OCI-LY3 (cell line): ENCODE results near the gene PIWIL1.

Experiments used
- H2AFZ ChIP-seq: fragments of 200-600, 300-600 bp; shearing (Covaris generic); 2 replicates; pipeline ENCODE4 v1.6.0; 2014; ENCODE audit warnings: antibody characterized with exemption, low read depth, low read length
- H3K27ac ChIP-seq: fragments of 200-600, 300-600 bp; sonication (generic); 2 replicates; pipeline ENCODE4 v1.5.1; 2014; ENCODE audit warnings: mild to moderate bottlenecking, low read length, moderate library complexity, mixed read lengths
- H3K27me3 ChIP-seq: fragments of 200-600, 300-600 bp; sonication (generic); 2 replicates; pipeline ENCODE4 v1.6.1; 2014; ENCODE audit warnings: low read depth, low read length, mixed read lengths
- H3K36me3 ChIP-seq: fragments of 200-600, 300-600 bp; sonication (generic); replicated peaks from 2 replicates; pipeline ENCODE3; 2014; ENCODE audit warnings: low read depth, low read length, mixed read lengths
- H3K4me1 ChIP-seq: fragments of 300-600, 200-600 bp; sonication (generic); 2 replicates; pipeline ENCODE4 v1.6.1; 2014; ENCODE audit warnings: low read length, mixed read lengths
- H3K4me2 ChIP-seq: fragments of 200-600, 300-600 bp; sonication (generic); 2 replicates; pipeline ENCODE4 v1.6.1; 2014; ENCODE audit warnings: low read length, mixed read lengths
- H3K4me3 ChIP-seq: fragments of 300-600, 200-600 bp; sonication (generic); 2 replicates; pipeline ENCODE4 v1.5.1; 2014; ENCODE audit warnings: antibody characterized with exemption, mild to moderate bottlenecking, low read length, moderate library complexity
- H3K79me2 ChIP-seq: fragments of 300-600, 200-600 bp; shearing (Covaris generic); 2 replicates; pipeline ENCODE4 v1.6.1; 2014; ENCODE audit warnings: mild to moderate bottlenecking, low read length, mixed read lengths
- H3K9ac ChIP-seq: fragments of 300-600, 200-600 bp; shearing (Covaris generic); 2 replicates; pipeline ENCODE4 v1.6.0; 2014; ENCODE audit warnings: mild to moderate bottlenecking, low read length, moderate library complexity
- H3K9me3 ChIP-seq: fragments of 200-600, 300-600 bp; shearing (Covaris generic); 2 replicates; pipeline ENCODE4 v1.6.1; 2014; ENCODE audit warnings: low read length, mixed read lengths; ENCODE audit not compliant: insufficient read depth
- H4K20me1 ChIP-seq: fragments of 200-600, 300-600 bp; sonication (generic); 2 replicates; pipeline ENCODE4 v1.6.1; 2016; ENCODE audit warnings: low read length, mixed read lengths; ENCODE audit not compliant: insufficient read depth
- EZH2phosphoT487 ChIP-seq: fragments of 200-600 bp; shearing (Covaris generic); IDR thresholded peaks from 2 replicates; pipeline ENCODE4 v1.6.1; 2018; ENCODE audit warnings: antibody characterized with exemption, mixed run types, low read depth
- TF ChIP-seq, protein P1 (sequence below): fragments of 200-600, 300-600 bp; sonication (generic); IDR thresholded peaks from 2 replicates; pipeline ENCODE4 v1.5.1; 2014; ENCODE audit warnings: antibody characterized with exemption, low read length, low read depth

Gene PIWIL1

DNA sequence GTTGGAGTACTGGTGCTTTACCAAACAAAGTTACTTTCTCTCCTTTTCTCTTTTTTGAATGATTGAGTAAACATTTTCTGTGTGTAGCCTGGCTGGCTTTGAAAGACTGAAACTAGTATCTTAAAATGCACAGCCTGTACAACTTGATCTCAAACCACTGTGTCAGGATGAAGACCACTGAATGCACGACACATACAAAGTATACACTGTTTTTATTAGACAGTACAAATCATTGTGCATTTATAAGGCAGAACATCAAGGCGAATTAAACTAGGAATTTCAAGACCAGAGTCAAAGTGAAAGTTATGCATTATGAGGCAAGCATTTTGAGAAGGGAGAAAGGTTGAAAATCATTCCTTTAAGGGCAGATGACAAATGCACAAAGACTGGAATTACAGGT is 59.0 kb downstream of the PIWIL1 start:
- Histone ChIP-seq H3K9ac (no peak overlapping the region), H4K20me1 (no peaks in the 10 kb centered on the region), H3K79me2 (no peaks in the 10 kb centered on the region), H3K27me3 (no peaks in the 10 kb centered on the region), H3K36me3 (no peaks in the 10 kb centered on the region), H3K4me1 (no peaks in the 10 kb centered on the region), H3K4me3 (no peak overlapping the region), H3K27ac (no peak overlapping the region), H3K9me3 (no peaks in the 10 kb centered on the region), H3K4me2 (no peak overlapping the region), H2AFZ (no peak overlapping the region)
- TF ChIP-seq EZH2phosphoT487 = no peak
- TF ChIP-seq, protein P1, sequence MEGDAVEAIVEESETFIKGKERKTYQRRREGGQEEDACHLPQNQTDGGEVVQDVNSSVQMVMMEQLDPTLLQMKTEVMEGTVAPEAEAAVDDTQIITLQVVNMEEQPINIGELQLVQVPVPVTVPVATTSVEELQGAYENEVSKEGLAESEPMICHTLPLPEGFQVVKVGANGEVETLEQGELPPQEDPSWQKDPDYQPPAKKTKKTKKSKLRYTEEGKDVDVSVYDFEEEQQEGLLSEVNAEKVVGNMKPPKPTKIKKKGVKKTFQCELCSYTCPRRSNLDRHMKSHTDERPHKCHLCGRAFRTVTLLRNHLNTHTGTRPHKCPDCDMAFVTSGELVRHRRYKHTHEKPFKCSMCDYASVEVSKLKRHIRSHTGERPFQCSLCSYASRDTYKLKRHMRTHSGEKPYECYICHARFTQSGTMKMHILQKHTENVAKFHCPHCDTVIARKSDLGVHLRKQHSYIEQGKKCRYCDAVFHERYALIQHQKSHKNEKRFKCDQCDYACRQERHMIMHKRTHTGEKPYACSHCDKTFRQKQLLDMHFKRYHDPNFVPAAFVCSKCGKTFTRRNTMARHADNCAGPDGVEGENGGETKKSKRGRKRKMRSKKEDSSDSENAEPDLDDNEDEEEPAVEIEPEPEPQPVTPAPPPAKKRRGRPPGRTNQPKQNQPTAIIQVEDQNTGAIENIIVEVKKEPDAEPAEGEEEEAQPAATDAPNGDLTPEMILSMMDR = no peak

- no peaks in the 10 kb centered on the region for H3K36me3 ChIP-seq
- TF ChIP-seq EZH2phosphoT487 = no peak
- TF ChIP-seq, protein P1 = no peak
- H3K4me1 ChIP-seq = no peaks in the 10 kb centered on the region
- H2AFZ ChIP-seq = no peak overlapping the region
- no peaks in the 10 kb centered on the region for H4K20me1 ChIP-seq
- no peak overlapping the region for H3K4me3 ChIP-seq
- H3K27ac ChIP-seq = no peak overlapping the region
- H3K4me2 ChIP-seq = no peak overlapping the region
- H3K79me2 ChIP-seq = no peaks in the 10 kb centered on the region
- no peaks in the 10 kb centered on the region for H3K27me3 ChIP-seq
- no peaks in the 10 kb centered on the region for H3K9me3 ChIP-seq
- H3K9ac ChIP-seq = no peak overlapping the region
These were observed 60.6 kb downstream of the PIWIL1 start for GRCh38 chr12:130398100-130398848.

DNA sequence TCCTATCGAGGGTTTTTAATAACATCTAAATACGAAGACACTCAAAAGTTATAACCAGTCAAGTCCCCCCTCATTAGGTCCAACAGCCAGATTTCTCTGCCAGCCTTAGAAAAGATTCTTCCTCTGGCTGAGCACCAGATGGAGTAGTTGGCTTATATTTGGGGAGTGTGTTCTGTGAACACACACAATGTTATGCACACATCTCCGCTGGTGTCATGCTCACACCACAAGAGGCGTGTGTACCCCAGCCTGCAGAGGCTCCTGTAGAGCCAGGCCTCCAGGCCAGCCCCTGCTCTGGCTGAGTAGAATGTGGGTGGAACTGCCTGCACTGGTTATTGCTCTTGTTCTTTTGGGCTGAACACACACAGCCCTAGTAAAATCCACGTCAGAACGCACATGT is 64.0 kb downstream of the PIWIL1 start:
- TF ChIP-seq, protein P1 = no peak
- no peak for TF ChIP-seq EZH2phosphoT487
- Histone ChIP-seq H3K79me2 (no peaks in the 10 kb centered on the region), H3K4me1 (no peaks in the 10 kb centered on the region), H3K9me3 (no peaks in the 10 kb centered on the region), H3K27me3 (no peaks in the 10 kb centered on the region), H3K36me3 (no peaks in the 10 kb centered on the region), H3K9ac (no peak overlapping the region), H3K4me2 (no peak overlapping the region), H3K27ac (no peak overlapping the region), H3K4me3 (no peak overlapping the region), H2AFZ (no peak overlapping the region), H4K20me1 (no peaks in the 10 kb centered on the region)

GRCh38 chr12:130405332-130405731 is 67.6 kb downstream of the PIWIL1 start:
- no peaks in the 10 kb centered on the region for H3K4me1 ChIP-seq
- H3K36me3 ChIP-seq = no peaks in the 10 kb centered on the region
- H2AFZ ChIP-seq = no peak overlapping the region
- no peaks in the 10 kb centered on the region for H4K20me1 ChIP-seq
- no peak overlapping the region for H3K4me3 ChIP-seq
- H3K27ac ChIP-seq = no peak overlapping the region
- H3K79me2 ChIP-seq = no peaks in the 10 kb centered on the region
- H3K9me3 ChIP-seq = no peaks in the 10 kb centered on the region
- TF ChIP-seq EZH2phosphoT487 = no peak
- TF ChIP-seq, protein P1 = no peak
- no peak overlapping the region for H3K9ac ChIP-seq
- no peak overlapping the region for H3K4me2 ChIP-seq
- H3K27me3 ChIP-seq = no peaks in the 10 kb centered on the region
